DOHH2 (cell line): ENCODE data around the gene LAPTM5.
"Not testable (repeated sequence)": the region's sequence is repeated elsewhere in the genome, so short reads cannot be mapped to it uniquely, and the experiment has no call there.

Experiments
- EZH2phosphoT487 ChIP-seq: fragments of 200-600 bp; sonication (generic); IDR thresholded peaks from 2 replicates; pipeline ENCODE4 v1.6.1; 2017; ENCODE audit warnings: borderline replicate concordance, mild to moderate bottlenecking, antibody characterized with exemption, low read length, moderate library complexity, mixed read lengths
- TF ChIP-seq, protein P1 (sequence below): fragments of 200-600 bp; sonication (generic); IDR thresholded peaks from one replicate; pipeline ENCODE4 v1.5.1; 2014; ENCODE audit warnings: antibody characterized with exemption, mild to moderate bottlenecking, low read depth, low read length; ENCODE audit not compliant: poor library complexity, severe bottlenecking

GRCh38 chr1:30790256-30790525, 32.6 kb upstream of the LAPTM5 start:
- TF ChIP-seq, protein P1, sequence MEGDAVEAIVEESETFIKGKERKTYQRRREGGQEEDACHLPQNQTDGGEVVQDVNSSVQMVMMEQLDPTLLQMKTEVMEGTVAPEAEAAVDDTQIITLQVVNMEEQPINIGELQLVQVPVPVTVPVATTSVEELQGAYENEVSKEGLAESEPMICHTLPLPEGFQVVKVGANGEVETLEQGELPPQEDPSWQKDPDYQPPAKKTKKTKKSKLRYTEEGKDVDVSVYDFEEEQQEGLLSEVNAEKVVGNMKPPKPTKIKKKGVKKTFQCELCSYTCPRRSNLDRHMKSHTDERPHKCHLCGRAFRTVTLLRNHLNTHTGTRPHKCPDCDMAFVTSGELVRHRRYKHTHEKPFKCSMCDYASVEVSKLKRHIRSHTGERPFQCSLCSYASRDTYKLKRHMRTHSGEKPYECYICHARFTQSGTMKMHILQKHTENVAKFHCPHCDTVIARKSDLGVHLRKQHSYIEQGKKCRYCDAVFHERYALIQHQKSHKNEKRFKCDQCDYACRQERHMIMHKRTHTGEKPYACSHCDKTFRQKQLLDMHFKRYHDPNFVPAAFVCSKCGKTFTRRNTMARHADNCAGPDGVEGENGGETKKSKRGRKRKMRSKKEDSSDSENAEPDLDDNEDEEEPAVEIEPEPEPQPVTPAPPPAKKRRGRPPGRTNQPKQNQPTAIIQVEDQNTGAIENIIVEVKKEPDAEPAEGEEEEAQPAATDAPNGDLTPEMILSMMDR, result not testable (repeated sequence)
- TF ChIP-seq EZH2phosphoT487, result not testable (repeated sequence)
